Glomerular endothelial cell (primary cell): ENCODE results near the gene GRHL3. TPM values are rescaled to one million over a fixed set of nuclear protein-coding genes. Genes with fewer than 3 reads are reported as not detected.

ENCODE experiments used
- DNase-seq: peaks from one replicate; pipeline ENCODE4 v3.0.0-alpha.2; 2011; ENCODE audit warnings: low read depth, low spot score; ENCODE audit errors: extremely low read depth
- total RNA-seq: library from RNA; depleted of rRNA; stranded (reverse); fragments of >200 nt; gene quantifications from 2 replicates; pipeline ENCODE4 v1.2.3, GENCODE V29; 2015

GRHL3 gene
- total RNA-seq, 1 donor from 2014 or later, result not detected

- DNase-seq, result no peak
Measured at GRCh38 chr1:24391882-24392603, 72.9 kb downstream of the GRHL3 start.

- DNase-seq, result no peak
Measured at GRCh38 chr1:24392604-24392946, 73.4 kb downstream of the GRHL3 start.

GRCh38 chr1:24392982-24393650 lies 74.0 kb downstream of the GRHL3 start:
- DNase-seq, result no peak

- DNase-seq, result no peak
Measured at GRCh38 chr1:24393892-24394291, 74.7 kb downstream of the GRHL3 start.

- DNase-seq, result no peak
Measured at GRCh38 chr1:24400065-24400464, 80.9 kb downstream of the GRHL3 start.

GRCh38 chr1:24403806-24404205 lies 84.6 kb downstream of the GRHL3 start:
- no peak for DNase-seq

Other genes with a start within 250 kb of the GRHL3 start
- 0.15 and 0.23 TPM in 2 replicates for gene MYOM3, start 207.2 kb upstream of the GRHL3 start, total RNA-seq
- gene IL22RA1, start 176.2 kb upstream of the GRHL3 start, total RNA-seq, result not detected in 2 replicates
- 0.39 and 0.41 TPM in 2 replicates for gene IFNLR1, start 132.1 kb upstream of the GRHL3 start, total RNA-seq
- gene STPG1, start 94.4 kb downstream of the GRHL3 start, total RNA-seq, result 3.7 and 6.7 TPM in 2 replicates
- 23.9 and 26.3 TPM in 2 replicates for gene NIPAL3, start 96.4 kb downstream of the GRHL3 start, total RNA-seq
- 3.7 and 7.4 TPM in 2 replicates for gene RCAN3, start 183.5 kb downstream of the GRHL3 start, total RNA-seq
- gene NCMAP, start 236.7 kb downstream of the GRHL3 start, total RNA-seq, result not detected in 2 replicates